ENCODE results near the gene MEIOSIN. TPM values are rescaled to one million over a fixed set of nuclear protein-coding genes. Genes with fewer than 3 reads are reported as not detected.
A peak's percentile ranks its signal among the peaks of the same experiment; 100 is the strongest.

MEIOSIN gene
- total and polyA plus RNA-seq, 9 of the 15 experiments (the other 6 are each of a cell fraction or from before 2014, with no cell fraction given) = 0.06 to 2.0 (median 0.76) TPM

DNA sequence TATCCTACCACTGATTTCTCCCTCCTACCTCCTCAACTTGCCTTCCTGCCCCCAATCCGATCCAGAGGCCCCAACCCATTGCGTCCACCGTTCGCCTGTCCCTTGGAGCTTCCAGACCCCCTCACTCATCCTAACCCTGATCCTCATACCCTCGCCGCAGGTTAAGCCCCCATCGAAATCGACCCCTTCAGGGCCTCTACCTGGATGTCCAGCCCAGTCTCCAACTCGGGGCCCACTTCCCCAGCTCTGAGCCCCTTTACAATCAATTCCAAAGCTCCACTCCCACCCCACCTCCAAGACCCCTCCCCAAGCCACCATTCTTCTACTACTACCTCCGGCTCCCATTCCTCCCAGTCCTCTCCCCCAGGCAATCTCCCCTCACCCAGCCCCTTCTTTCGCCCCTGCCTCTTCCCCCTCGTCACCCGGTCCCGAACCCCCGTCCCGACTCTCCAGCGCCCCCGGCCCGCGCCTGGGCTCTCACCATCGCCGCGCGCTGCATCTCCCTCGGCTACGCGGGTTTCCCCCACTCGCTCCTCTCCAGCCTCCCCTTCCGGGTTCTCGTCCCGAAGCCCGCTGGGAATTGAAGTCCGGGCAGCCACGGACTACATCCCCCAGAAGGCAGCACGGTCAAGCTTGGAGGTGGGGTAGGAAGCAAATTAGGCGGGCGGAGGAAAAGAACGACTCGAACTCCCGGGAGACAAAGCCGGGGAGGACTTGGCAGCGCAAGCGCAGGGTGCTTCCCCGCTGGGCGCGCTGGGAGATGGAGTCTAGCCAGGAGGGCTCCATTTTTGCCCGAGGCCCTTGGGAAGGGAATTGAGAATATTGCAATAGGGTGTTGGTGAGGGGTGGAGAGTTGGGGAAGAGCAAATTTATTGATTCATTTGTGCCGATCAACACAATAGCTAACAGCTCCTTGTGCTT, 2.6 kb upstream of the MEIOSIN start, which contains the start of gene FBXO46 (continued):
- TF ChIP-seq, protein P1, sequence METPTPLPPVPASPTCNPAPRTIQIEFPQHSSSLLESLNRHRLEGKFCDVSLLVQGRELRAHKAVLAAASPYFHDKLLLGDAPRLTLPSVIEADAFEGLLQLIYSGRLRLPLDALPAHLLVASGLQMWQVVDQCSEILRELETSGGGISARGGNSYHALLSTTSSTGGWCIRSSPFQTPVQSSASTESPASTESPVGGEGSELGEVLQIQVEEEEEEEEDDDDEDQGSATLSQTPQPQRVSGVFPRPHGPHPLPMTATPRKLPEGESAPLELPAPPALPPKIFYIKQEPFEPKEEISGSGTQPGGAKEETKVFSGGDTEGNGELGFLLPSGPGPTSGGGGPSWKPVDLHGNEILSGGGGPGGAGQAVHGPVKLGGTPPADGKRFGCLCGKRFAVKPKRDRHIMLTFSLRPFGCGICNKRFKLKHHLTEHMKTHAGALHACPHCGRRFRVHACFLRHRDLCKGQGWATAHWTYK (CRISPR knock-in tag; IDR thresholded peaks at IDR 0.05) = no peak
- no peak for TF ChIP-seq ZNF140 (CRISPR knock-in tag; IDR thresholded peaks at IDR 0.05)
- TF ChIP-seq RBBP5 (IDR thresholded peaks at IDR 0.05; ENCODE audit: borderline replicate concordance, insufficient read depth, low read length, poor library complexity, severe bottlenecking) = peak; percentile 55
- TF ChIP-seq FOXJ2 (tag; IDR thresholded peaks at IDR 0.05) = peak; percentile 78
- TF ChIP-seq EZH2 (IDR thresholded peaks at IDR 0.05; ENCODE audit: borderline replicate concordance, low read depth, low read length) = no peak
- TF ChIP-seq, protein P2, sequence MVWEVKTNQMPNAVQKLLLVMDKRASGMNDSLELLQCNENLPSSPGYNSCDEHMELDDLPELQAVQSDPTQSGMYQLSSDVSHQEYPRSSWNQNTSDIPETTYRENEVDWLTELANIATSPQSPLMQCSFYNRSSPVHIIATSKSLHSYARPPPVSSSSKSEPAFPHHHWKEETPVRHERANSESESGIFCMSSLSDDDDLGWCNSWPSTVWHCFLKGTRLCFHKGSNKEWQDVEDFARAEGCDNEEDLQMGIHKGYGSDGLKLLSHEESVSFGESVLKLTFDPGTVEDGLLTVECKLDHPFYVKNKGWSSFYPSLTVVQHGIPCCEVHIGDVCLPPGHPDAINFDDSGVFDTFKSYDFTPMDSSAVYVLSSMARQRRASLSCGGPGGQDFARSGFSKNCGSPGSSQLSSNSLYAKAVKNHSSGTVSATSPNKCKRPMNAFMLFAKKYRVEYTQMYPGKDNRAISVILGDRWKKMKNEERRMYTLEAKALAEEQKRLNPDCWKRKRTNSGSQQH (CRISPR knock-in tag; IDR thresholded peaks at IDR 0.05) = 0 out of 2 replicates have a peak, but pooled peaks have one; percentile 20
- TF ChIP-seq, protein P3, sequence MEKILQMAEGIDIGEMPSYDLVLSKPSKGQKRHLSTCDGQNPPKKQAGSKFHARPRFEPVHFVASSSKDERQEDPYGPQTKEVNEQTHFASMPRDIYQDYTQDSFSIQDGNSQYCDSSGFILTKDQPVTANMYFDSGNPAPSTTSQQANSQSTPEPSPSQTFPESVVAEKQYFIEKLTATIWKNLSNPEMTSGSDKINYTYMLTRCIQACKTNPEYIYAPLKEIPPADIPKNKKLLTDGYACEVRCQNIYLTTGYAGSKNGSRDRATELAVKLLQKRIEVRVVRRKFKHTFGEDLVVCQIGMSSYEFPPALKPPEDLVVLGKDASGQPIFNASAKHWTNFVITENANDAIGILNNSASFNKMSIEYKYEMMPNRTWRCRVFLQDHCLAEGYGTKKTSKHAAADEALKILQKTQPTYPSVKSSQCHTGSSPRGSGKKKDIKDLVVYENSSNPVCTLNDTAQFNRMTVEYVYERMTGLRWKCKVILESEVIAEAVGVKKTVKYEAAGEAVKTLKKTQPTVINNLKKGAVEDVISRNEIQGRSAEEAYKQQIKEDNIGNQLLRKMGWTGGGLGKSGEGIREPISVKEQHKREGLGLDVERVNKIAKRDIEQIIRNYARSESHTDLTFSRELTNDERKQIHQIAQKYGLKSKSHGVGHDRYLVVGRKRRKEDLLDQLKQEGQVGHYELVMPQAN (IDR thresholded peaks at IDR 0.05; ENCODE audit: borderline replicate concordance) = peak; percentile 80
- 0 out of 2 replicates have a peak, but pooled peaks have one; percentile 11 for TF ChIP-seq CC2D1A (IDR thresholded peaks at IDR 0.05)
- TF ChIP-seq, protein P4, sequence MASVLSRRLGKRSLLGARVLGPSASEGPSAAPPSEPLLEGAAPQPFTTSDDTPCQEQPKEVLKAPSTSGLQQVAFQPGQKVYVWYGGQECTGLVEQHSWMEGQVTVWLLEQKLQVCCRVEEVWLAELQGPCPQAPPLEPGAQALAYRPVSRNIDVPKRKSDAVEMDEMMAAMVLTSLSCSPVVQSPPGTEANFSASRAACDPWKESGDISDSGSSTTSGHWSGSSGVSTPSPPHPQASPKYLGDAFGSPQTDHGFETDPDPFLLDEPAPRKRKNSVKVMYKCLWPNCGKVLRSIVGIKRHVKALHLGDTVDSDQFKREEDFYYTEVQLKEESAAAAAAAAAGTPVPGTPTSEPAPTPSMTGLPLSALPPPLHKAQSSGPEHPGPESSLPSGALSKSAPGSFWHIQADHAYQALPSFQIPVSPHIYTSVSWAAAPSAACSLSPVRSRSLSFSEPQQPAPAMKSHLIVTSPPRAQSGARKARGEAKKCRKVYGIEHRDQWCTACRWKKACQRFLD (CRISPR knock-in tag; IDR thresholded peaks at IDR 0.05) = peak; percentile 85; the same call in 1 of the 2 replicates
- TF ChIP-seq, protein P5, sequence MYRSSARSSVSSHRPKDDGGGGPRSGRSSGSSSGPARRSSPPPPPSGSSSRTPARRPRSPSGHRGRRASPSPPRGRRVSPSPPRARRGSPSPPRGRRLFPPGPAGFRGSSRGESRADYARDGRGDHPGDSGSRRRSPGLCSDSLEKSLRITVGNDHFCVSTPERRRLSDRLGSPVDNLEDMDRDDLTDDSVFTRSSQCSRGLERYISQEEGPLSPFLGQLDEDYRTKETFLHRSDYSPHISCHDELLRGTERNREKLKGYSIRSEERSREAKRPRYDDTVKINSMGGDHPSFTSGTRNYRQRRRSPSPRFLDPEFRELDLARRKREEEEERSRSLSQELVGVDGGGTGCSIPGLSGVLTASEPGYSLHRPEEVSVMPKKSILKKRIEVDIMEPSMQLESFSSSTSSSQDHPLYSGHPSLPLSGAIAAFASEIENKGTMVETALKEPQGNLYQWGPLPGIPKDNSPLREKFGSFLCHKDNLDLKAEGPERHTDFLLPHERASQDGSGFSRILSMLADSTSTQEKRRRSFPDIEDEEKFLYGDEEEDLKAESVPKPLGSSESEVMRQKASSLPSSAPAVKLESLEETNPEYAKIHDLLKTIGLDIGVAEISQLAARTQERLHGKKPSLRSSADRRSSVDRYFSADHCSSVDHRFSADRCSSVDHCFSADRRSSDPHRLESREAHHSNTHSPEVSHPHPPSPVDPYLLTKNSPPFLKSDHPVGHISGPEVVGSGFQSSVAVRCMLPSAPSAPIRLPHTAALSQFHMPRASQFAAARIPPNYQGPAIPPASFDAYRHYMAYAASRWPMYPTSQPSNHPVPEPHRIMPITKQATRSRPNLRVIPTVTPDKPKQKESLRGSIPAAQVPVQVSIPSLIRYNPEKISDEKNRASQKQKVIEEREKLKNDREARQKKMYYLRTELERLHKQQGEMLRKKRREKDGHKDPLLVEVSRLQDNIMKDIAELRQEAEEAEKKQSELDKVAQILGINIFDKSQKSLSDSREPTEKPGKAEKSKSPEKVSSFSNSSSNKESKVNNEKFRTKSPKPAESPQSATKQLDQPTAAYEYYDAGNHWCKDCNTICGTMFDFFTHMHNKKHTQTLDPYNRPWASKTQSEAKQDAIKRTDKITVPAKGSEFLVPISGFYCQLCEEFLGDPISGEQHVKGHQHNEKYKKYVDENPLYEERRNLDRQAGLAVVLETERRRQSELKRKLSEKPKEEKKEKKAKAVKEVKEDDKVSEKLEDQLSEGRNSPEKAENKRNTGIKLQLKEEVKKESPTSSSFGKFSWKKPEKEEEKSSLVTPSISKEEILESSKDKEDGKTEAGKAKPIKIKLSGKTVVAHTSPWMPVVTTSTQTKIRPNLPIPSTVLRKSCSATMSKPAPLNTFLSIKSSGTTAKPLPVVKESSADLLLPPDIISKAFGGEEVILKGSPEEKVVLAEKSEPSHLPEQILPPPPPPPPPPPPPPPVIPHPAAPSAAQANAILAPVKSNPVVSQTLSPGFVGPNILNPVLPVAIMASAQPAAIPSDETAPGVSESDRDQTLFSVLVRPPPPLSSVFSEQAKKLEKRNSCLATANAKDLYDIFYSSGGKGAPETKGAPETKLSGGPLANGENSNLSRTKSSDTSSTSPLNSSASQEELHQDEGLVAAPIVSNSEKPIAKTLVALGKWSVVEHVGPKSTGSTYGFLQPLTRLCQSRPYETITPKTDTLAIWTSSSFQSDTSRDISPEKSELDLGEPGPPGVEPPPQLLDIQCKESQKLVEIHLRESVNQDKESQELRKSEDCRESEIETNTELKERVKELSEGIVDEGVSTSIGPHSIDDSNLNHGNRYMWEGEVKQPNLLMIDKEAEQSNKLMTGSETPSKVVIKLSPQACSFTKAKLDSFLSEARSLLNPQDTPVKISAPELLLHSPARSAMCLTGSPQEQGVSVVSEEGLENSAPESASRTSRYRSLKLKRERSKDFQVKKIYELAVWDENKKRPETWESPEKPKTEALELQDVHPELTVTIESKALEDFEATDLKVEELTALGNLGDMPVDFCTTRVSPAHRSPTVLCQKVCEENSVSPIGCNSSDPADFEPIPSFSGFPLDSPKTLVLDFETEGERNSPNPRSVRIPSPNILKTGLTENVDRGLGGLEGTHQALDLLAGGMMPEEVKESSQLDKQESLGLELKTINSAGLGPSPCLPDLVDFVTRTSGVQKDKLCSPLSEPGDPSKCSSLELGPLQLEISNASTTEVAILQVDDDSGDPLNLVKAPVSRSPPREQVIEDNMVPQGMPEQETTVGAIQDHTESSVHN (IDR thresholded peaks at IDR 0.05; ENCODE audit: borderline replicate concordance in 1 of 2, low read depth in 1 of 2) = no peak
